CD8-positive, alpha-beta memory T cell (primary cell): ENCODE measurements around the gene TOX2. TPM values are rescaled to one million over a fixed set of nuclear protein-coding genes. Genes with fewer than 3 reads are reported as not detected.

Experiments used
- CTCF ChIA-PET: fragments of 350-600 bp; sonication (Branson Sonifier 250); formaldehyde crosslinking; loops from one replicate; lab custom pipeline; 2021; ENCODE audit warnings: antibody characterized with exemption; lab: Charles Lee
- POLR2A ChIA-PET: fragments of 350-600 bp; sonication (Branson Sonifier 250); formaldehyde crosslinking; loops from one replicate; lab custom pipeline; 2021; ENCODE audit warnings: antibody characterized with exemption; lab: Charles Lee
- DNase-seq, 5 donors: peaks; one replicate each; pipeline versions ENCODE4 v3.0.0 to v3.0.0-alpha.2; 2020 to 2022; ENCODE audit warnings: mixed read lengths in 1 of 5
- H3K27ac ChIP-seq: one replicate; pipeline ENCODE4 v1.7.0; 2013; ENCODE audit warnings: low read depth, mild to moderate bottlenecking, low read length, moderate library complexity
- H3K27me3 ChIP-seq: 2 replicates; pipeline ENCODE4 v1.7.0; 2013; ENCODE audit warnings: low read length, mild to moderate bottlenecking; ENCODE audit not compliant: insufficient read depth, poor library complexity, severe bottlenecking
- H3K36me3 ChIP-seq: 2 replicates; pipeline ENCODE4 v1.7.0; 2013; ENCODE audit warnings: mild to moderate bottlenecking, low read length, moderate library complexity; ENCODE audit not compliant: insufficient read depth
- H3K4me1 ChIP-seq: 2 replicates; pipeline ENCODE4 v1.7.0; 2013; ENCODE audit warnings: mild to moderate bottlenecking, low read length, moderate library complexity; ENCODE audit not compliant: insufficient read depth
- H3K4me3 ChIP-seq: 2 replicates; pipeline ENCODE4 v1.7.0; 2013; ENCODE audit warnings: mild to moderate bottlenecking, low read length
- H3K9me3 ChIP-seq: 2 replicates; pipeline ENCODE4 v1.7.0; 2013; ENCODE audit warnings: mild to moderate bottlenecking, low read length
- H3K27ac Mint-ChIP-seq, 8 donors: one replicate each; pipeline ENCODE4 v1.8.0; 2020 to 2021; ENCODE audit warnings: mixed read lengths in 8 of 8, mild to moderate bottlenecking in 6 of 8, inconsistent platforms in 3 of 8, moderate library complexity in 3 of 8
- H3K27me3 Mint-ChIP-seq, 2 donors: one replicate each; pipeline ENCODE4 v1.8.0; 2020 to 2021; ENCODE audit warnings: mixed read lengths in 2 of 2, mild to moderate bottlenecking in 1 of 2, moderate library complexity in 1 of 2
- H3K36me3 Mint-ChIP-seq, 3 donors: one replicate each; pipeline ENCODE4 v1.8.0; 2020 to 2021; ENCODE audit warnings: mixed read lengths in 3 of 3, inconsistent platforms in 1 of 3, mild to moderate bottlenecking in 1 of 3
- H3K4me1 Mint-ChIP-seq, 3 donors: one replicate each; pipeline ENCODE4 v1.8.0; 2020 to 2021; ENCODE audit warnings: mixed read lengths in 3 of 3, inconsistent platforms in 1 of 3, mild to moderate bottlenecking in 1 of 3
- H3K4me3 Mint-ChIP-seq, 7 donors: one replicate each; pipeline ENCODE4 v1.8.0; 2020 to 2021; ENCODE audit warnings: mixed read lengths in 7 of 7, mild to moderate bottlenecking in 6 of 7, moderate library complexity in 4 of 7, inconsistent platforms in 2 of 7
- H3K9me3 Mint-ChIP-seq, 5 donors: one replicate each; pipeline ENCODE4 v1.8.0; 2020 to 2022; ENCODE audit warnings: mixed read lengths in 5 of 5, mild to moderate bottlenecking in 3 of 5, moderate library complexity in 2 of 5, inconsistent platforms in 1 of 5
- polyA plus RNA-seq: library from polyadenylated mRNA; unstranded; fragments of 300-500 nt; fragmentation: Illumina TruSeq; gene quantifications from one replicate; pipeline ENCODE4 v1.2.3, GENCODE V29; 2021
- total RNA-seq, 2 experiments: library from RNA; stranded (reverse); gene quantifications; one replicate each; pipeline ENCODE4 v1.2.3, GENCODE V29; 2021

TOX2 gene
- total and polyA plus RNA-seq, 3 experiments from 2014 or later = 0.35 to 1.2 (median 0.39) TPM

DNA sequence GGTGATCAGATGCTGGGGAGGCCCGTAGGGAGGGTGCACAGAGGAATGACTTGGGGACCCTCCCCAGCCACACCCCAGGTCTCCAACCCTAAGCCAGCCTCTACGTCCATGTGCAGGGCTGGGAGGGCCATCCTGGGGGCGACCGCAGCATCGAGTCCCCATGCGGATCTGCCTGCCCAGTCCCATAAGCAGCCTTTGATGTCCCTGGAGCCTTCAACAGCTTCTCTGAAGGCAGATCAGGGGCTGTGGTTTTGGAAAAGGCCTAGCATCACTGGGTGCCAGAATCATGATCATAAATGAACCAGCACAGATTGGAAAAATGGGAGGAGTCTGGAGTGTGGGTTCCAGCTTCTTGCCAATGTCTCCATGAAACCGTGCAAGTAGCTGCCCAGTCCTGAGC, 22.9 kb downstream of the TOX2 start:
- Histone ChIP-seq H3K27ac (no peak overlapping the region), H3K27me3 (no peaks in the 10 kb centered on the region), H3K4me3 (no peak overlapping the region), H3K9me3 (no peaks in the 10 kb centered on the region), H3K36me3 (no peaks in the 10 kb centered on the region), H3K4me1 (peaks cover 14% of the 10 kb centered on the region)
- ChIA-PET POLR2A (no interaction called here), CTCF (interaction anchor here (1.3 kb wide), 1 partner anchor 10 kb away, joined by 3 read pairs; no protein-coding TSS in a partner anchor)
- no peak for DNase-seq
- peaks cover 0 to 2% (median 0%) of the 10 kb centered on the region in 3 donors for H3K36me3 Mint-ChIP-seq
- H3K27ac Mint-ChIP-seq = no peak overlapping the region
- H3K4me1 Mint-ChIP-seq = peaks cover 17 to 35% (median 33%) of the 10 kb centered on the region in 3 donors
- peaks cover 4 to 17% of the 10 kb centered on the region in 2 donors for H3K27me3 Mint-ChIP-seq
- H3K4me3 Mint-ChIP-seq = no peak overlapping the region
- H3K9me3 Mint-ChIP-seq = no peaks in the 10 kb centered on the region

DNA sequence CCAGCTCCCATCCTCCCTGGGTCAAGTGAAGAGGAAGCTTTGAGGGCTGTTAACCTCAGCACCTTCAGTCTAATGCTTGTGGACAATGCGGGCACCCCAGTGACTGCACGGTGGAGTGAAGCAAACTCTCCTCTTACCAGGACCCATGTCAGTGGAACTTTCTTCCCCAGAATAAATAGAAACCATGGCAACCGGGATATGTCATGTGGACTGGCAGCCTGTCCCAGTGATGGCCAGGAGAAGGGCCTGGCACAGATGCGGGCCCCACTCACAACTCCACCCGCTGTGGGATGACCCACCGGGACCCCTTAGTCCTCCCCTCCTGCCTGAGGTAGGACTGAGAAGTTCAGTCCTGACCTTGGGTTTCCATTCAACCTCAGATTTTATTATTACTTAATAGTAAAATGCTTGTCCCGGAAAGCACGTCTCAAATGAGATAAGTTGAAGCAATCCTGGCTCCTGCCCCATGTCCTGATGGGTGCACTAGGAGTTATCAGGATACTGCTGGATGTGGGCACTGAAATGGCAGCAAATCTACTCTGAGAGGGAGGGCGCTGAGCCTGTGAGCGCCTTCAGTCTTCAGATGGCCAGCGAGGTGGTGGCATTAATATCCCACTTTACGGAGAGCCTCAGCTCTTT, 23.5 kb downstream of the TOX2 start:
- no peak overlapping the region for H3K4me3 Mint-ChIP-seq
- H3K27me3 Mint-ChIP-seq = peaks cover 4 to 17% of the 10 kb centered on the region in 2 donors
- no peak for DNase-seq
- H3K36me3 Mint-ChIP-seq = peaks cover 0 to 2% (median 0%) of the 10 kb centered on the region in 3 donors
- H3K9me3 Mint-ChIP-seq = no peaks in the 10 kb centered on the region
- Histone ChIP-seq H3K4me3 (no peak overlapping the region), H3K27ac (no peak overlapping the region), H3K36me3 (no peaks in the 10 kb centered on the region), H3K27me3 (no peaks in the 10 kb centered on the region), H3K9me3 (no peaks in the 10 kb centered on the region), H3K4me1 (peaks cover 19% of the 10 kb centered on the region)
- no peak overlapping the region for H3K27ac Mint-ChIP-seq
- peaks cover 22 to 40% (median 38%) of the 10 kb centered on the region in 3 donors for H3K4me1 Mint-ChIP-seq
- POLR2A ChIA-PET = no interaction called here
- CTCF ChIA-PET = no interaction called here

DNA sequence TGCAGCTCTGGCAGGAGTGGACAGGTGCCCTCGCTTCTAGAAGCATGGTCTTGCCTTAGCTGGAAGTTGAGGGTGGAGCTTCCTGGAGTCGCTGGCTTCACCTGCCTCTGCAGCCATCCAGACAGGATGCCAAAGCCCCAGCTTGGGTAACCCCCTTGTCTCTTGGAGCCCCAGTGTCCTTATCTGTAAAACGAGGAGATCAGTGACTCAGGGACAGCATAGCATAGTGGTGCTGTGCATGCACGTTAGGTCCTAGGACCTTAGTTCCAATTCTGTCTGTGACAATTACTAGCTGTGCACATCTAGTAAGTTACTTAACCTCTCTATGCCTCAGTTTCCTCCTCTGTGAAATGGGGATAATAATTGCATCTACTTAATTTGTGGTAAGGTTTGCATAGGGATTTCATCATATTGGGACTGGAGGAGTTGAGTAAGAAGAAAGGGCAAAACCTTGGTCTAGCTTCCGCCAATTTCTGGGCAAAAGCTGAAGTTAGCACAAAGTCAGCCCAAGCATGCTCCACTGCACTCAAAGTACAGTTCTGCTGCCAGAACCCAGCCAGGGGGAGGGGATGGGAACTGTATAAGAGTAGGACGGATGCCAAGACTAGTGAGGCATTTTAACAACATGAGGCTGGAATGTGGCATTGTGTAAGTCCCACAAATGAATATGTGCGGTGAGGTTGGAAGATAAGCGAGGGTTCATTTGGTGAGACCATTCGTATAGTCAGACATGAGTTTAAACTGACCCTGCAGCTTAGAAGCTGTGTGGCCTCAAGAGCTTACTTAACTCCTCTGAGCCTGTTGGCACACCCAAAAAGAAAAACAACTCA, 24.5 kb downstream of the TOX2 start:
- H3K4me1 Mint-ChIP-seq = peaks cover 30 to 50% (median 48%) of the 10 kb centered on the region in 3 donors
- CTCF ChIA-PET = interaction anchor here (1.6 kb wide), 1 partner anchor 15 kb away, joined by 4 read pairs; no protein-coding TSS in a partner anchor

DNA sequence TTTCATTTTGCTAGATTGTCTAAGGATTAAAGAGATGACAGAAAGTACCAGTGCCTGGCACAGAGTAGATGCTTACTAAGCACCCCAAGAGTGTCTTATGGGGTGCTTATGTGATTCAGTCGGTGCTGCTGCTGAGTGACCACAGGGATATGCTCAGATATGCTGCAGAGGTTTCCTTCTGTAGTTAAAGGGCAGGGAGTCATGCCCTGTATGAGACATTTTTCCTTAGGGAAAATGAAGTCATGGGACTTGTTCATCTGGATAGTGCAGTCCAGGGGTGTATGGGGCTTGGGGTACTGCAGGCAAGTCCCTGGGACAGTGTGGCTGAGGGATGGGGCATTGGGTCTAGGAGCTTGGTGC, 25.1 kb downstream of the TOX2 start:
- Histone ChIP-seq H3K4me3 (no peak overlapping the region), H3K36me3 (no peaks in the 10 kb centered on the region), H3K9me3 (no peaks in the 10 kb centered on the region), H3K4me1 (peaks cover 30% of the 10 kb centered on the region), H3K27ac (no peak overlapping the region), H3K27me3 (no peaks in the 10 kb centered on the region)
- DNase-seq = no peak
- Mint-ChIP-seq H3K4me1 (peaks cover 32 to 56% (median 54%) of the 10 kb centered on the region in 3 donors), H3K36me3 (peaks cover 0 to 2% (median 0%) of the 10 kb centered on the region in 3 donors), H3K27me3 (peaks cover 0 to 11% of the 10 kb centered on the region in 2 donors), H3K9me3 (no peaks in the 10 kb centered on the region), H3K4me3 (peak overlapping the region in 1 of 7 donors; percentile 33), H3K27ac (no peak overlapping the region)
- POLR2A ChIA-PET = interaction anchor here (0.6 kb wide), 1 partner anchor 162 kb away, joined by 3 read pairs; no protein-coding TSS in a partner anchor
- CTCF ChIA-PET = interaction anchor here (1.0 to 2.1 kb wide), 3 partner anchors 13 to 141 kb away, joined by 3 to 6 read pairs (median 4); no protein-coding TSS in a partner anchor

More for the DNA sequence above, 24.5 kb downstream of the TOX2 start:
- Mint-ChIP-seq H3K27me3 (peaks cover 0 to 13% of the 10 kb centered on the region in 2 donors), H3K36me3 (peaks cover 0 to 2% (median 0%) of the 10 kb centered on the region in 3 donors), H3K9me3 (no peaks in the 10 kb centered on the region), H3K27ac (peak overlapping the region in 1 of 8 donors; percentile 18), H3K4me3 (no peak overlapping the region)
- POLR2A ChIA-PET = no interaction called here
- no peak for DNase-seq
- no peak overlapping the region for H3K27ac ChIP-seq
- no peaks in the 10 kb centered on the region for H3K9me3 ChIP-seq
- peaks cover 27% of the 10 kb centered on the region for H3K4me1 ChIP-seq
- H3K36me3 ChIP-seq = no peaks in the 10 kb centered on the region
- H3K27me3 ChIP-seq = no peaks in the 10 kb centered on the region
- no peak overlapping the region for H3K4me3 ChIP-seq

DNA sequence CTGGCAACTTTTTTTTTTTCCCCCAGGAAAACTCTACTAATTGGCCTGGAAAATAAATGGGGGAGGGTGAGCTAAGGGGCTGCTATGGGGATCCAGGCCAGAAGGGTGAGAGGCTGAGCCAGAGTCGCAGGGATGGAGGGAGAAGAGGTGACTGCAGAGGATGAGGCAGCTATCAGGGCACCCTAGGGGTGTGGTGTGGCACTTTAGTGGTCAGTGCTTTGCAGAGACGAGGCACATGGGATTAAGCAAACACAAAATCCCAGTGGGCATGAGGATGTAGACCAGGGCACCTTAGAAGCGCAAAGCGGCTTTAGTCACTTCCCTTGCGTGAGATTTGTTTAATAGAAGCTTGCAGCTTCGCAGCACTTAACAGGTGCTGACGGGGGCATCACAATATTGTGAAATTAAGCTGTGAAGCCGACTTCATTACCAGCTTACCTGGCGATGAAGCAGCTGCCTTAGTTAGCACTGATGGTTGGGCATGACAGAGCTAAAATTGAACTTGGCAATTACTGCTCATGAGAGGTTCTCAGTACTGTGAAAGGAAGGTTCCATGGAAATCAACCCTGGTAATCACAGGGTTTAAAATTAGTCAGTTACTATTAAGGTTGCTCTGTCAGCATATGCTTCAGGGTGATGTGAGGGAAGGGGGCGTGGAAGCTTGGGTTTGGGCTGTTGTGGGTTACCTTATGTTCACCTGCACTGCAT, 26.0 kb downstream of the TOX2 start:
- Mint-ChIP-seq H3K27me3 (peaks cover 0 to 9% of the 10 kb centered on the region in 2 donors), H3K9me3 (no peaks in the 10 kb centered on the region), H3K4me1 (peaks cover 38 to 65% (median 64%) of the 10 kb centered on the region in 3 donors), H3K27ac (peak overlapping the region in 1 of 8 donors; percentile 72), H3K4me3 (peak overlapping the region in 1 of 7 donors; percentile 70), H3K36me3 (peaks cover 0 to 2% (median 0%) of the 10 kb centered on the region in 3 donors)
- no peaks in the 10 kb centered on the region for H3K36me3 ChIP-seq
- no peak for DNase-seq
- peaks cover 39% of the 10 kb centered on the region for H3K4me1 ChIP-seq
- ChIA-PET CTCF (interaction anchor here (1.0 to 2.1 kb wide), 4 partner anchors 12 to 140 kb away, joined by 3 to 6 read pairs (median 4); no protein-coding TSS in a partner anchor), POLR2A (no interaction called here)
- H3K4me3 ChIP-seq = no peak overlapping the region
- no peaks in the 10 kb centered on the region for H3K27me3 ChIP-seq
- no peaks in the 10 kb centered on the region for H3K9me3 ChIP-seq
- no peak overlapping the region for H3K27ac ChIP-seq

DNA sequence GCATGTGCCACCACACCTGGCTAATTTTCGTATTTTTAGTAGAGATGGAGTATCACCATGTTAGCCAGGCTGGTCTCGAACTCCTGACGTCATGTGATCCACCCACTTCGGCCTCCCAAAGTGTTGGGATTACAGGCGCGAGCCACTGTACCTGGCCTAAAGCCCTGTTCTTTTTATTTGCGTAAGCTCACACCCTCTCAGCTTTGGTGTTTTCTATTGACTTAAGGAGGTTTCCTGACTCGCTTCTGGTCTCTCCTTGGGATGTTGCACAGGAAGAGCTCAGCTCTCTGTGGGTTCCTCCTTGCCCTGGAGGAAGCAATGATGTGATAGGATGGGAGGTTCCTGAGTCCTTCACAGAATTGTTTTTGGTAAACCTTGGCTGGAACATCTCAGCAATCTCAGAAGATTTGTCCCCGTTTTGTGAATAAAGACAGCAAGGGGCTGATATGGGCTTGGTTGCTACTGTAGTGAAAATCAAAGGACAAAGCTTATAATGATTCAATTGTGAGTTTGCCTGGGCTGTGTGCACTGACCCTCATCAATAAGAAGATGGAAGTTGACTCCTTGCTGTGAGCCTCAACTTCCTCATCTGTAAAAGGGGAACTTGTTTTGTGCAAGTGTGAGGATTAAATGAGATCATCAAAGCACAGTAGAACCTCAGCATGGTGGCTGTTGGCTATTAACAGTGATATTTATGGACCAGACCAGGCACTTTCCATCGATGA, 27.0 kb downstream of the TOX2 start:
- no peaks in the 10 kb centered on the region for H3K9me3 Mint-ChIP-seq
- Histone ChIP-seq H3K4me1 (peaks cover 48% of the 10 kb centered on the region), H3K36me3 (no peaks in the 10 kb centered on the region), H3K4me3 (peak overlapping the region; percentile 14), H3K9me3 (no peaks in the 10 kb centered on the region), H3K27me3 (no peaks in the 10 kb centered on the region), H3K27ac (no peak overlapping the region)
- H3K4me3 Mint-ChIP-seq = peak overlapping the region in 4 of 7 donors; percentile 58 to 73 (median 70)
- peak overlapping the region in 3 of 8 donors; percentile 16 to 70 (median 45) for H3K27ac Mint-ChIP-seq
- peaks cover 38 to 73% (median 65%) of the 10 kb centered on the region in 3 donors for H3K4me1 Mint-ChIP-seq
- DNase-seq = no peak
- POLR2A ChIA-PET = interaction anchor here (1.0 kb wide), 1 partner anchor 8 kb away, joined by 4 read pairs; no protein-coding TSS in a partner anchor
- H3K36me3 Mint-ChIP-seq = peaks cover 0 to 2% (median 0%) of the 10 kb centered on the region in 3 donors
- CTCF ChIA-PET = interaction anchor here (0.7 to 2.1 kb wide), 5 partner anchors 13 to 128 kb away, joined by 3 to 6 read pairs (median 3); no protein-coding TSS in a partner anchor
- H3K27me3 Mint-ChIP-seq = peaks cover 0 to 5% of the 10 kb centered on the region in 2 donors

DNA sequence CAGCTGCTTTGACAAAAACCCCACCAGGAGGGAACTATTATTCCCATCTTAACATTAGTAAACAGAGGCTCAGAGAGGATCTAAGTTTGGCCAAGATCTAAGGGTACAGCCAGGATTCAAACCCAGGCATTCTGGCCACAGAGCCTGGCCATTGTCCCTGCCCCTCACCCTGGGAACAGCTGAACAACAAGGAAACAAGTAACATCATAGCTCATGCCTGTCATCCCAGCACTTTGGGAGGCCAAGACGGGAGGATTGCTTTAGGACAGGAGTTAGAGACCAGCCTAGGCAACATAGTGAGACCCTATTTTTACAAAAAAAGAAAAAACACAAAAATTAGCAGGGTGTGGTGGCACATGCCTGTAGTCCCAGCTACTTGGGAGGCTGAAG, 27.5 kb downstream of the TOX2 start:
- ChIA-PET CTCF (interaction anchor here (0.7 to 1.7 kb wide), 7 partner anchors 13 to 138 kb away, joined by 3 to 4 read pairs (median 3); no protein-coding TSS in a partner anchor), POLR2A (interaction anchor here (0.6 to 1.0 kb wide), 2 partner anchors 8 to 10 kb away, joined by 3 to 4 read pairs; no protein-coding TSS in a partner anchor)
- no peaks in the 10 kb centered on the region for H3K36me3 ChIP-seq
- peak overlapping the region in 6 of 7 donors; percentile 58 to 73 (median 68) for H3K4me3 Mint-ChIP-seq
- DNase-seq = no peak
- peaks cover 53% of the 10 kb centered on the region for H3K4me1 ChIP-seq
- no peak overlapping the region for H3K27ac ChIP-seq
- H3K27me3 ChIP-seq = no peaks in the 10 kb centered on the region
- peak overlapping the region in 3 of 8 donors; percentile 16 to 70 (median 45) for H3K27ac Mint-ChIP-seq
- H3K36me3 Mint-ChIP-seq = no peaks in the 10 kb centered on the region
- H3K4me3 ChIP-seq = peak overlapping the region; percentile 14
- peaks cover 38 to 73% (median 66%) of the 10 kb centered on the region in 3 donors for H3K4me1 Mint-ChIP-seq
- H3K9me3 ChIP-seq = no peaks in the 10 kb centered on the region
- H3K9me3 Mint-ChIP-seq = no peaks in the 10 kb centered on the region
- peaks cover 0 to 3% of the 10 kb centered on the region in 2 donors for H3K27me3 Mint-ChIP-seq
